Gastrocnemius medialis (tissue), 4 donors: ENCODE results near the gene DNAAF5.

Source experiments
- POLR2A ChIP-seq, 2 donors: fragments of 450-650 bp; IDR thresholded peaks; one replicate each; pipeline ENCODE4 v1.6.1; 2017; ENCODE audit warnings: antibody characterized with exemption in 2 of 2, mild to moderate bottlenecking in 2 of 2, moderate library complexity in 2 of 2
- TF ChIP-seq, protein P1 (sequence below), 5 experiments: fragments of 450-650 bp in 3 of 5; fragments of 200-600 bp in 2 of 5; sonication (generic) in 2 of 5; IDR thresholded peaks in 4 of 5; conservative IDR thresholded peaks in 1 of 5; 1 replicate in 4 of 5; 2 replicates in 1 of 5; pipeline ENCODE4 v1.5.1; 2016 to 2019; ENCODE audit warnings: antibody characterized with exemption in 5 of 5, mild to moderate bottlenecking in 3 of 5, moderate library complexity in 3 of 5

DNA sequence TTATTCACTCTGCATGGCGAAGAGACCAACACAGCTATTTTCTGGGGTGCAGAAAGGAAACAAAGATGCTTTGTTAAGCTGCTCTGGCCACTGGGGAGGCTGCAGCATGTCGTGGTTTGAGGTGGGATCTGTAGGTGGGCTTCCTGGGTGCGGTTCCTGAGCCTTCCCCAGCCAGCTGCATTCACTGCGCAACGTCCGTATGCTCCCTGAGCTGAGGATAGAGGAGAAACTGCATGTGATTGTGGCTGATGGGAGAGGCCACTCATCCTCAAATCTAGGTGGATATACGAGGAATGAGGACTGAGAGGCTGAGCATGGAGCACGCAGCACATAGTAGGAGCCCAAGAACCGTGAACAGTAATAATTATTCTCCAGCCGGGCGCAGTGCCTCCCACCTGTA, 9.9 kb upstream of the DNAAF5 start:
- TF ChIP-seq, protein P1, sequence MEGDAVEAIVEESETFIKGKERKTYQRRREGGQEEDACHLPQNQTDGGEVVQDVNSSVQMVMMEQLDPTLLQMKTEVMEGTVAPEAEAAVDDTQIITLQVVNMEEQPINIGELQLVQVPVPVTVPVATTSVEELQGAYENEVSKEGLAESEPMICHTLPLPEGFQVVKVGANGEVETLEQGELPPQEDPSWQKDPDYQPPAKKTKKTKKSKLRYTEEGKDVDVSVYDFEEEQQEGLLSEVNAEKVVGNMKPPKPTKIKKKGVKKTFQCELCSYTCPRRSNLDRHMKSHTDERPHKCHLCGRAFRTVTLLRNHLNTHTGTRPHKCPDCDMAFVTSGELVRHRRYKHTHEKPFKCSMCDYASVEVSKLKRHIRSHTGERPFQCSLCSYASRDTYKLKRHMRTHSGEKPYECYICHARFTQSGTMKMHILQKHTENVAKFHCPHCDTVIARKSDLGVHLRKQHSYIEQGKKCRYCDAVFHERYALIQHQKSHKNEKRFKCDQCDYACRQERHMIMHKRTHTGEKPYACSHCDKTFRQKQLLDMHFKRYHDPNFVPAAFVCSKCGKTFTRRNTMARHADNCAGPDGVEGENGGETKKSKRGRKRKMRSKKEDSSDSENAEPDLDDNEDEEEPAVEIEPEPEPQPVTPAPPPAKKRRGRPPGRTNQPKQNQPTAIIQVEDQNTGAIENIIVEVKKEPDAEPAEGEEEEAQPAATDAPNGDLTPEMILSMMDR (IDR thresholded peaks at IDR 0.05 in 4 of 5, conservative IDR thresholded peaks at IDR 0.05 in 1 of 5) = no peak
- no peak for TF ChIP-seq POLR2A (IDR thresholded peaks at IDR 0.05)
